ENCODE measurements around the gene CEP104. TPM values are rescaled to one million over a fixed set of nuclear protein-coding genes. Genes with fewer than 3 reads are reported as not detected.

CEP104 gene
- polyA plus RNA-seq, 1 donor from 2014 or later = 8.1 TPM

GRCh38 chr1:3841491-3841890, 15.5 kb downstream of the CEP104 start:
- Histone ChIP-seq H3K36me3 (ENCODE audit: insufficient read depth, low read length) (peaks cover 16% of the 10 kb centered on the region), H3K27me3 (ENCODE audit: insufficient read depth, low read depth, low read length) (no peaks in the 10 kb centered on the region), H3K9me2 (ENCODE audit: insufficient read depth, low read length) (no peaks in the 10 kb centered on the region), H3K27ac (ENCODE audit: low read length) (no peak overlapping the region), H2AFZ (ENCODE audit: low read depth, low read length) (no peak overlapping the region), H3K9ac (ENCODE audit: low read length) (no peak overlapping the region), H3K9me3 (ENCODE audit: low read length) (no peaks in the 10 kb centered on the region), H3K79me2 (replicated peaks; ENCODE audit: insufficient read depth, low read length) (no peaks in the 10 kb centered on the region), H3K4me3 (ENCODE audit: low read length) (no peak overlapping the region), H3F3A (ENCODE audit: insufficient read depth, low read length, poor library complexity, severe bottlenecking) (no peaks in the 10 kb centered on the region), H4K20me1 (ENCODE audit: insufficient read depth) (no peaks in the 10 kb centered on the region), H3K4me2 (ENCODE audit: low read length) (no peak overlapping the region)
- TF ChIP-seq REST (IDR thresholded peaks at IDR 0.05; ENCODE audit: borderline replicate concordance) = no peak
- no peak for TF ChIP-seq MXI1 (conservative IDR thresholded peaks at IDR 0.05; ENCODE audit: poor library complexity, severe bottlenecking)
- TF ChIP-seq RAD21 (conservative IDR thresholded peaks at IDR 0.05) = no peak
- no peak for TF ChIP-seq CTCF (IDR thresholded peaks at IDR 0.05; ENCODE audit: poor library complexity, severe bottlenecking)
- no peak for TF ChIP-seq EP300 (conservative IDR thresholded peaks at IDR 0.05; ENCODE audit: poor library complexity, severe bottlenecking)
- no peak for TF ChIP-seq TAF1 (IDR thresholded peaks at IDR 0.05; ENCODE audit: low read depth)
- no peak for TF ChIP-seq SMC3 (conservative IDR thresholded peaks at IDR 0.05; ENCODE audit: poor library complexity)
- TF ChIP-seq EZH2 (IDR thresholded peaks at IDR 0.05; ENCODE audit: borderline replicate concordance, insufficient read depth, low read length, poor library complexity, severe bottlenecking) = no peak

DNA sequence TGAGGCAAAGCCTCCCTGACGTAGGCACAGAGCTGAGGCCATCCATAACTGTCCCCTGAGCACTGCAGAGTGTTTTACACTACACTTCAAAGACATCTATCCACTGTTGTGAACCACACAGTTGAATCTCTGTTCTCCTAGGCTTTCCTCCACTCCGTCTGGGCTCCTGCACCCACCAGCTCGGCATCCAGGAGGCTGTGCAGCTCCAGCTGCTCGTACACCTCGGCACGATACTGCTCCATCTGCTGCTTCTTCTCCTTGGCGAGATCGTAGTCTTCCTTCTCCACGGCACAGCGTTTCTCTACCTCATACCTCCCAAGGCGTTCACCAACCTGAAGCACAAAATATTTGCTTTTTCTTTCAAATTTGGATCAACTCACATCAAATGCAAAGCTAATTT, 18.2 kb downstream of the CEP104 start:
- Histone ChIP-seq H3F3A (ENCODE audit: insufficient read depth, low read length, poor library complexity, severe bottlenecking) (no peaks in the 10 kb centered on the region), H3K4me3 (ENCODE audit: low read length) (no peak overlapping the region), H3K9me2 (ENCODE audit: insufficient read depth, low read length) (no peaks in the 10 kb centered on the region), H3K36me3 (ENCODE audit: insufficient read depth, low read length) (peaks cover 17% of the 10 kb centered on the region), H3K4me2 (ENCODE audit: low read length) (no peak overlapping the region), H3K9me3 (ENCODE audit: low read length) (no peaks in the 10 kb centered on the region), H4K20me1 (ENCODE audit: insufficient read depth) (no peaks in the 10 kb centered on the region), H3K79me2 (replicated peaks; ENCODE audit: insufficient read depth, low read length) (no peaks in the 10 kb centered on the region), H2AFZ (ENCODE audit: low read depth, low read length) (no peak overlapping the region), H3K27ac (ENCODE audit: low read length) (no peak overlapping the region), H3K9ac (ENCODE audit: low read length) (no peak overlapping the region), H3K27me3 (ENCODE audit: insufficient read depth, low read depth, low read length) (no peaks in the 10 kb centered on the region)
- TF ChIP-seq CTCF (IDR thresholded peaks at IDR 0.05; ENCODE audit: poor library complexity, severe bottlenecking) (no peak), MXI1 (conservative IDR thresholded peaks at IDR 0.05; ENCODE audit: poor library complexity, severe bottlenecking) (no peak), TAF1 (IDR thresholded peaks at IDR 0.05; ENCODE audit: low read depth) (no peak)

All from neural cell (in vitro differentiated cells).